ENCODE data around the gene AQP12B.
"Not testable (repeated sequence)": the region's sequence is repeated elsewhere in the genome, so short reads cannot be mapped to it uniquely, and the experiment has no call there.

The AQP12B gene

GRCh38 chr2:240687741-240688552 is 5.3 kb upstream of the AQP12B start:
- H3K4me3 Mint-ChIP-seq, result no peak overlapping the region
- intact Hi-C loops (cut with micrococcal nuclease), result no loop called here
- no peaks in the 10 kb centered on the region for H3K9me3 Mint-ChIP-seq
- H3K36me3 Mint-ChIP-seq (ENCODE audit: low read depth), result no peaks in the 10 kb centered on the region
- peaks cover 17% of the 10 kb centered on the region for H3K4me1 Mint-ChIP-seq (ENCODE audit: low read depth)
- H3K27me3 Mint-ChIP-seq, result peaks cover 11% of the 10 kb centered on the region
- H3K27ac Mint-ChIP-seq, result no peak overlapping the region

GRCh38 chr2:240687045-240687740 is 4.5 kb upstream of the AQP12B start:
- Mint-ChIP-seq H3K4me3 (no peak overlapping the region), H3K9me3 (no peaks in the 10 kb centered on the region), H3K27me3 (peaks cover 11% of the 10 kb centered on the region), H3K4me1 (ENCODE audit: low read depth) (peaks cover 17% of the 10 kb centered on the region), H3K36me3 (ENCODE audit: low read depth) (no peaks in the 10 kb centered on the region), H3K27ac (no peak overlapping the region)
- intact Hi-C loops (cut with micrococcal nuclease), result no loop called here

GRCh38 chr2:240686460-240686859 is 3.8 kb upstream of the AQP12B start:
- intact Hi-C loops (cut with micrococcal nuclease), result no loop called here
- Mint-ChIP-seq H3K9me3 (no peaks in the 10 kb centered on the region), H3K27me3 (peaks cover 11% of the 10 kb centered on the region), H3K27ac (no peak overlapping the region), H3K36me3 (ENCODE audit: low read depth) (no peaks in the 10 kb centered on the region), H3K4me1 (ENCODE audit: low read depth) (peaks cover 17% of the 10 kb centered on the region), H3K4me3 (no peak overlapping the region)

- intact Hi-C loops (cut with micrococcal nuclease), result no loop called here
- peaks cover 11% of the 10 kb centered on the region for H3K27me3 Mint-ChIP-seq
- H3K36me3 Mint-ChIP-seq (ENCODE audit: low read depth), result no peaks in the 10 kb centered on the region
- peaks cover 17% of the 10 kb centered on the region for H3K4me1 Mint-ChIP-seq (ENCODE audit: low read depth)
- H3K9me3 Mint-ChIP-seq, result no peaks in the 10 kb centered on the region
- H3K4me3 Mint-ChIP-seq, result no peak overlapping the region
- H3K27ac Mint-ChIP-seq, result no peak overlapping the region
Measured at GRCh38 chr2:240685771-240686371, 3.2 kb upstream of the AQP12B start.

GRCh38 chr2:240683980-240684728 is 1.5 kb upstream of the AQP12B start:
- H3K9me3 Mint-ChIP-seq; H3K27ac Mint-ChIP-seq; H3K27me3 Mint-ChIP-seq; H3K36me3 Mint-ChIP-seq (ENCODE audit: low read depth); H3K4me3 Mint-ChIP-seq; intact Hi-C loops (cut with micrococcal nuclease): not testable (repeated sequence)
- peaks cover 17% of the 10 kb centered on the region for H3K4me1 Mint-ChIP-seq (ENCODE audit: low read depth)

GRCh38 chr2:240683329-240683979 is 769 bp upstream of the AQP12B start:
- H3K4me3 Mint-ChIP-seq; intact Hi-C loops (cut with micrococcal nuclease); H3K27ac Mint-ChIP-seq; H3K9me3 Mint-ChIP-seq; H3K27me3 Mint-ChIP-seq; H3K36me3 Mint-ChIP-seq (ENCODE audit: low read depth): not testable (repeated sequence)
- peaks cover 17% of the 10 kb centered on the region for H3K4me1 Mint-ChIP-seq (ENCODE audit: low read depth)

- H3K4me3 Mint-ChIP-seq; H3K27ac Mint-ChIP-seq; H3K9me3 Mint-ChIP-seq; intact Hi-C loops (cut with micrococcal nuclease); H3K4me1 Mint-ChIP-seq (ENCODE audit: low read depth); H3K36me3 Mint-ChIP-seq (ENCODE audit: low read depth): not testable (repeated sequence)
- peaks cover 10% of the 10 kb centered on the region for H3K27me3 Mint-ChIP-seq
Measured at GRCh38 chr2:240680185-240680584, 2.5 kb downstream of the AQP12B start.

GRCh38 chr2:240678909-240679308 is 3.8 kb downstream of the AQP12B start:
- H3K9me3 Mint-ChIP-seq; intact Hi-C loops (cut with micrococcal nuclease); H3K27ac Mint-ChIP-seq; H3K4me1 Mint-ChIP-seq (ENCODE audit: low read depth); H3K36me3 Mint-ChIP-seq (ENCODE audit: low read depth); H3K4me3 Mint-ChIP-seq: not testable (repeated sequence)
- H3K27me3 Mint-ChIP-seq, result peaks cover 12% of the 10 kb centered on the region

- H3K9me3 Mint-ChIP-seq; H3K4me1 Mint-ChIP-seq (ENCODE audit: low read depth); H3K27ac Mint-ChIP-seq; H3K36me3 Mint-ChIP-seq (ENCODE audit: low read depth); H3K4me3 Mint-ChIP-seq; intact Hi-C loops (cut with micrococcal nuclease): not testable (repeated sequence)
- peaks cover 18% of the 10 kb centered on the region for H3K27me3 Mint-ChIP-seq
Measured at GRCh38 chr2:240678043-240678442, 4.6 kb downstream of the AQP12B start.

- peaks cover 40% of the 10 kb centered on the region for H3K27me3 Mint-ChIP-seq
- H3K27ac Mint-ChIP-seq; intact Hi-C loops (cut with micrococcal nuclease); H3K36me3 Mint-ChIP-seq (ENCODE audit: low read depth); H3K4me1 Mint-ChIP-seq (ENCODE audit: low read depth); H3K4me3 Mint-ChIP-seq; H3K9me3 Mint-ChIP-seq: not testable (repeated sequence)
Measured at GRCh38 chr2:240675345-240675744, 7.3 kb downstream of the AQP12B start.

GRCh38 chr2:240674461-240675184 is 8.1 kb downstream of the AQP12B start:
- H3K36me3 Mint-ChIP-seq (ENCODE audit: low read depth); H3K4me3 Mint-ChIP-seq; H3K9me3 Mint-ChIP-seq; H3K4me1 Mint-ChIP-seq (ENCODE audit: low read depth); intact Hi-C loops (cut with micrococcal nuclease): not testable (repeated sequence)
- Mint-ChIP-seq H3K27me3 (peaks cover 46% of the 10 kb centered on the region), H3K27ac (peak overlapping the region; percentile 10)

- Mint-ChIP-seq H3K27me3 (peaks cover 50% of the 10 kb centered on the region), H3K4me3 (no peak overlapping the region), H3K4me1 (ENCODE audit: low read depth) (peaks cover 5% of the 10 kb centered on the region), H3K27ac (no peak overlapping the region), H3K9me3 (no peaks in the 10 kb centered on the region), H3K36me3 (ENCODE audit: low read depth) (no peaks in the 10 kb centered on the region)
- intact Hi-C loops (cut with micrococcal nuclease), result no loop called here
Measured at GRCh38 chr2:240672701-240673190, 9.9 kb downstream of the AQP12B start.

- intact Hi-C loops (cut with micrococcal nuclease), result no loop called here
- H3K4me3 Mint-ChIP-seq, result no peak overlapping the region
- no peak overlapping the region for H3K27ac Mint-ChIP-seq
- H3K4me1 Mint-ChIP-seq (ENCODE audit: low read depth), result peaks cover 5% of the 10 kb centered on the region
- H3K27me3 Mint-ChIP-seq, result peaks cover 53% of the 10 kb centered on the region
- no peaks in the 10 kb centered on the region for H3K9me3 Mint-ChIP-seq
- no peaks in the 10 kb centered on the region for H3K36me3 Mint-ChIP-seq (ENCODE audit: low read depth)
Measured at GRCh38 chr2:240672076-240672700, 10.5 kb downstream of the AQP12B start.

Measured in dendritic cell treated with granulocyte-macrophage colony-stimulating factor and Interleukin-4, amounts not matched to agents 40 ng/mL and 50 ng/mL, for 4 days (primary cell).